IMR-90 (cell line): ENCODE data around the gene DOCK9. TPM values are rescaled to one million over a fixed set of nuclear protein-coding genes. Genes with fewer than 3 reads are reported as not detected.

ENCODE experiments used
- ATAC-seq: fragments of 200-7000 bp; cut with Tn5 transposase; 2 replicates; pipeline ENCODE4 v1.9.1; 2020; ENCODE audit warnings: low read depth, mild to moderate bottlenecking, moderate library complexity
- BruUV-seq: library from RNA; stranded (reverse); fragments of 400-500 nt; replicated peaks from 2 replicates; lab custom pipeline; 2021; lab: Mats Ljungman, UMichigan
- CTCF ChIA-PET: fragments of 300-600 bp; formaldehyde crosslinking; extraction: SDS; loops from one replicate; lab custom pipeline; 2021; ENCODE audit warnings: antibody characterized with exemption; lab: Yijun Ruan, JAX
- POLR2A ChIA-PET: fragments of 300-600 bp; sonication (Branson Sonifier 250); formaldehyde crosslinking; loops from one replicate; lab custom pipeline; 2022; ENCODE audit warnings: antibody characterized with exemption; ENCODE audit not compliant: unreplicated experiment; lab: Charles Lee
- DNase-seq: peaks from one replicate; pipeline ENCODE4 v3.0.0; 2013
- H2AFZ ChIP-seq: replicated peaks from 2 replicates; pipeline ENCODE3; 2013; ENCODE audit warnings: low read length, mild to moderate bottlenecking; ENCODE audit not compliant: poor library complexity
- H2AK5ac ChIP-seq: 2 replicates; pipeline ENCODE4 v1.6.1; 2013; ENCODE audit warnings: low read depth, low read length, inconsistent platforms
- H2AK9ac ChIP-seq: replicated peaks from 2 replicates; pipeline ENCODE3; 2013; ENCODE audit warnings: mild to moderate bottlenecking, low read depth, low read length, moderate library complexity; ENCODE audit not compliant: poor library complexity
- H2BK120ac ChIP-seq: 2 replicates; pipeline ENCODE4 v1.6.1; 2013; ENCODE audit warnings: low read depth, low read length, inconsistent platforms
- H2BK15ac ChIP-seq: 3 replicates; pipeline ENCODE4 v1.6.1; 2013; ENCODE audit warnings: low read depth, low read length, inconsistent platforms
- H2BK20ac ChIP-seq: 2 replicates; pipeline ENCODE4 v1.6.1; 2013; ENCODE audit warnings: low read depth, mild to moderate bottlenecking, inconsistent platforms, low read length, moderate library complexity
- H2BK5ac ChIP-seq: 2 replicates; pipeline ENCODE4 v1.6.1; 2013; ENCODE audit warnings: mild to moderate bottlenecking, low read depth, low read length, inconsistent platforms; ENCODE audit not compliant: poor library complexity, severe bottlenecking
- H3K14ac ChIP-seq: replicated peaks from 2 replicates; pipeline ENCODE4 v1.6.1; 2013; ENCODE audit warnings: low read depth, low read length, inconsistent platforms
- H3K18ac ChIP-seq: 2 replicates; pipeline ENCODE4 v1.6.1; 2013; ENCODE audit warnings: low read depth, low read length, control low read depth
- H3K23ac ChIP-seq: 2 replicates; pipeline ENCODE4 v1.6.1; 2013; ENCODE audit warnings: low read depth, low read length, inconsistent platforms
- H3K27ac ChIP-seq: 2 replicates; pipeline ENCODE4 v1.5.1; 2013; ENCODE audit warnings: mild to moderate bottlenecking, control low read depth, low read length; ENCODE audit not compliant: insufficient read depth
- H3K27me3 ChIP-seq: 2 replicates; pipeline ENCODE4 v1.6.1; 2013; ENCODE audit warnings: low read length; ENCODE audit not compliant: control insufficient read depth, insufficient read depth
- H3K36me3 ChIP-seq: 2 replicates; pipeline ENCODE4 v1.6.1; 2013; ENCODE audit warnings: low read length, mixed read lengths; ENCODE audit not compliant: control insufficient read depth, insufficient read depth
- H3K4ac ChIP-seq: 2 replicates; pipeline ENCODE4 v1.6.1; 2013; ENCODE audit warnings: low read depth, low read length, inconsistent platforms
- H3K4me1 ChIP-seq: 2 replicates; pipeline ENCODE4 v1.6.1; 2013; ENCODE audit warnings: low read length, mixed read lengths; ENCODE audit not compliant: control insufficient read depth, insufficient read depth
- H3K4me2 ChIP-seq: 2 replicates; pipeline ENCODE4 v1.6.1; 2013; ENCODE audit warnings: low read depth, mild to moderate bottlenecking, control low read depth, low read length, moderate library complexity
- H3K4me3 ChIP-seq: 2 replicates; pipeline ENCODE4 v1.5.1; 2013; ENCODE audit warnings: low read depth, mild to moderate bottlenecking, control low read depth, low read length, moderate library complexity; ENCODE audit not compliant: insufficient read depth
- H3K56ac ChIP-seq: 2 replicates; pipeline ENCODE4 v1.6.1; 2013; ENCODE audit warnings: low read length, inconsistent platforms; ENCODE audit not compliant: insufficient read depth; ENCODE audit errors: extremely low read depth
- H3K79me1 ChIP-seq, 2 experiments: 2 replicates each; pipeline ENCODE4 v1.6.1; 2013; ENCODE audit warnings: low read length in 2 of 2, inconsistent platforms in 1 of 2, low read depth in 1 of 2
- H3K9ac ChIP-seq: 2 replicates; pipeline ENCODE4 v1.6.1; 2013; ENCODE audit warnings: low read depth, low read length, control low read depth
- H3K9me1 ChIP-seq: 2 replicates; pipeline ENCODE4 v1.6.1; 2013; ENCODE audit warnings: low read length, inconsistent platforms; ENCODE audit not compliant: insufficient read depth
- H3K9me3 ChIP-seq: 2 replicates; pipeline ENCODE4 v1.6.1; 2013; ENCODE audit warnings: low read length; ENCODE audit not compliant: control insufficient read depth, insufficient read depth
- H4K20me1 ChIP-seq: 2 replicates; pipeline ENCODE4 v1.6.1; 2013; ENCODE audit warnings: low read length, inconsistent platforms; ENCODE audit not compliant: insufficient read depth
- H4K5ac ChIP-seq: 2 replicates; pipeline ENCODE4 v1.6.1; 2013; ENCODE audit warnings: mild to moderate bottlenecking, low read depth, low read length, control low read depth
- H4K8ac ChIP-seq, 2 experiments: 2 replicates each; pipeline ENCODE4 v1.6.1; 2013; ENCODE audit warnings: low read depth in 2 of 2, low read length in 2 of 2, control low read depth in 1 of 2, inconsistent platforms in 1 of 2
- H4K91ac ChIP-seq: 2 replicates; pipeline ENCODE4 v1.6.1; 2013; ENCODE audit warnings: low read depth, low read length, inconsistent platforms; ENCODE audit not compliant: insufficient read depth
- BHLHE40 ChIP-seq: fragments of 150-350 bp; IDR thresholded peaks from 2 replicates; pipeline ENCODE4 v1.6.1; 2016; ENCODE audit warnings: mild to moderate bottlenecking, low read depth, low read length
- CEBPB ChIP-seq: IDR thresholded peaks from 2 replicates; pipeline ENCODE4 v1.6.1; 2012; ENCODE audit warnings: low read depth, low read length, improper control_type of control experiment
- CHD1 ChIP-seq: IDR thresholded peaks from 2 replicates; pipeline ENCODE4 v1.6.1; 2012; ENCODE audit warnings: low read depth, low read length, improper control_type of control experiment
- FOS ChIP-seq: fragments of 150-350 bp; IDR thresholded peaks from 2 replicates; pipeline ENCODE4 v1.6.1; 2016; ENCODE audit warnings: low read depth, low read length
- MAFK ChIP-seq: IDR thresholded peaks from 2 replicates; pipeline ENCODE4 v1.6.1; 2012; ENCODE audit warnings: low read depth, low read length, improper control_type of control experiment
- MAZ ChIP-seq: IDR thresholded peaks from 2 replicates; pipeline ENCODE4 v1.6.1; 2012; ENCODE audit warnings: low read depth, mild to moderate bottlenecking, low read length, improper control_type of control experiment, moderate library complexity, borderline replicate concordance
- MXI1 ChIP-seq: IDR thresholded peaks from 2 replicates; pipeline ENCODE4 v1.6.1; 2012; ENCODE audit warnings: low read depth, mild to moderate bottlenecking, low read length, moderate library complexity, borderline replicate concordance
- NFE2L2 ChIP-seq: fragments of 150-350 bp; IDR thresholded peaks from 2 replicates; pipeline ENCODE4 v1.6.1; 2016; ENCODE audit warnings: low read depth, mild to moderate bottlenecking, low read length
- POLR2A ChIP-seq: IDR thresholded peaks from 2 replicates; pipeline ENCODE4 v1.6.1; 2012; ENCODE audit warnings: mild to moderate bottlenecking, low read depth, low read length
- RAD21 ChIP-seq: IDR thresholded peaks from 2 replicates; pipeline ENCODE4 v1.6.1; 2012; ENCODE audit warnings: low read length, improper control_type of control experiment
- RCOR1 ChIP-seq: IDR thresholded peaks from 2 replicates; pipeline ENCODE4 v1.6.1; 2012; ENCODE audit warnings: mild to moderate bottlenecking, low read length, improper control_type of control experiment; ENCODE audit not compliant: insufficient replicate concordance
- RFX5 ChIP-seq: IDR thresholded peaks from 2 replicates; pipeline ENCODE4 v1.8.0; 2012; ENCODE audit warnings: low read depth, mild to moderate bottlenecking, low read length, moderate library complexity
- SMC3 ChIP-seq: fragments of 150-350 bp; IDR thresholded peaks from 2 replicates; pipeline ENCODE4 v1.6.1; 2016; ENCODE audit warnings: low read depth, mild to moderate bottlenecking, antibody characterized with exemption, low read length, moderate library complexity
- WGBS, 2 experiments: methylation state at CpG; one replicate each; pipeline versions ENCODE4 v1.1.5 to v1.1.7; 2013; ENCODE audit warnings: missing lambda C conversion rate in 2 of 2; ENCODE audit not compliant: insufficient read length in 1 of 2; ENCODE audit errors: extremely low coverage in 2 of 2; 5-methylcytosine and 5-hydroxymethylcytosine counted together
- dilution Hi-C: fragments of 300-500 bp; cut with HindIII; formaldehyde crosslinking; loops from one replicate; pipeline ENCODE4 v1.14.3; 2018; ENCODE audit warnings: low sequenced_read_pairs; ENCODE audit not compliant: unreplicated experiment
- in situ Hi-C: fragments of 300-500 bp; cut with MboI; formaldehyde crosslinking; loops from 3 replicates; pipeline ENCODE4 v1.14.3; 2019; ENCODE audit warnings: low sequenced_read_pairs, inconsistent platforms, mixed read lengths
- intact Hi-C: fragments of 100-400 bp; cut with micrococcal nuclease; formaldehyde crosslinking; loops from 2 replicates; pipeline ENCODE4 v1.10.0; 2022
- polyA plus RNA-seq, 3 experiments: library from polyadenylated mRNA; depleted of rRNA; stranded (reverse); fragments of >200 nt; gene quantifications; 2 replicates each; pipeline ENCODE4 v1.2.3, GENCODE V29; 2012; ENCODE audit warnings: low replicate concordance in 1 of 3
- total RNA-seq: library from RNA; depleted of rRNA; stranded (reverse); fragments of >200 nt; gene quantifications from 2 replicates; pipeline ENCODE4 v1.2.3, GENCODE V29; 2012
- TF ChIP-seq, protein P1 (sequence below): fragments of 150-350 bp; IDR thresholded peaks from 2 replicates; pipeline ENCODE4 v1.6.1; 2016; ENCODE audit warnings: low read depth, mild to moderate bottlenecking, low read length, moderate library complexity, borderline replicate concordance
- TF ChIP-seq, protein P2 (sequence below): conservative IDR thresholded peaks from 2 replicates; pipeline ENCODE4 v1.5.1; 2012; ENCODE audit warnings: mild to moderate bottlenecking, low read depth, low read length, improper control_type of control experiment
- TF ChIP-seq, protein P3 (sequence below): fragments of 150-350 bp; IDR thresholded peaks from 2 replicates; pipeline ENCODE4 v1.6.1; 2017; ENCODE audit warnings: mild to moderate bottlenecking, antibody characterized with exemption, low read length, low read depth

The DOCK9 gene
- total and polyA plus RNA-seq, 2 of the 4 experiments (the other 2 are of a cell fraction), result 4.8 to 7.2 TPM

DNA sequence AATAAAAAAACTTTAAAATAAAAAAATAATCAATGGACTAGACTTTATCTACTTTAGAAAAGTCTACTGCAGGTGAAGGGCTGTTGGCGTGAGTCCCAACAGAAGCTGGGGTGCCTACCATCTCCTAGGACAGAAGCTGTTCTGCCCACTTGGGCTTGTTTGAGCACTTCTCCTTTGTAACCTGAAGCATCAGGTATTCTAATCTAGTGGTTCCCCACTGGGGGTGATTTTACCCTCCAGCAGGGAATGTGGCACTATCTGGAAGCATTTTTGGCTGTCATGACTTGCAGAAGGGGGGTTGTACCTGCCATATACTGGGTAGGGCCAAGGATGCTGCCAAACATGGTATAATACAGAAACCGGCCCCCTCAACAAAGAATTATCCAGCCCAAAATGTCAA is 16.2 kb upstream of the DOCK9 start:
- H3K9me3 ChIP-seq, result no peaks in the 10 kb centered on the region
- no peaks in the 10 kb centered on the region for H3K4me1 ChIP-seq
- H3K4me3 ChIP-seq, result no peak overlapping the region
- H2AK9ac ChIP-seq, result no peak overlapping the region
- in situ Hi-C loops, result no loop called here
- H3K79me1 ChIP-seq, result peaks cover 0 to 12% of the 10 kb centered on the region in 2 experiments; a peak in 2 of 4 replicates
- H2AFZ ChIP-seq, result no peak overlapping the region
- H2BK15ac ChIP-seq, result no peak overlapping the region
- CTCF ChIA-PET, result interaction anchor here (1.0 kb wide), 1 partner anchor 40 kb away, joined by 3 read pairs; no protein-coding TSS in a partner anchor
- no peak overlapping the region for H4K5ac ChIP-seq
- H3K4ac ChIP-seq, result no peak overlapping the region
- H3K9ac ChIP-seq, result no peak overlapping the region
- TF ChIP-seq POLR2A (no peak), FOS (no peak), NFE2L2 (no peak), RFX5 (no peak), CHD1 (no peak), RAD21 (no peak), CEBPB (no peak), MXI1 (no peak), RCOR1 (no peak), MAZ (no peak), SMC3 (no peak), BHLHE40 (no peak), MAFK (no peak)
- TF ChIP-seq, protein P1, sequence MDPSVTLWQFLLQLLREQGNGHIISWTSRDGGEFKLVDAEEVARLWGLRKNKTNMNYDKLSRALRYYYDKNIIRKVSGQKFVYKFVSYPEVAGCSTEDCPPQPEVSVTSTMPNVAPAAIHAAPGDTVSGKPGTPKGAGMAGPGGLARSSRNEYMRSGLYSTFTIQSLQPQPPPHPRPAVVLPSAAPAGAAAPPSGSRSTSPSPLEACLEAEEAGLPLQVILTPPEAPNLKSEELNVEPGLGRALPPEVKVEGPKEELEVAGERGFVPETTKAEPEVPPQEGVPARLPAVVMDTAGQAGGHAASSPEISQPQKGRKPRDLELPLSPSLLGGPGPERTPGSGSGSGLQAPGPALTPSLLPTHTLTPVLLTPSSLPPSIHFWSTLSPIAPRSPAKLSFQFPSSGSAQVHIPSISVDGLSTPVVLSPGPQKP, result no peak
- TF ChIP-seq, protein P2, sequence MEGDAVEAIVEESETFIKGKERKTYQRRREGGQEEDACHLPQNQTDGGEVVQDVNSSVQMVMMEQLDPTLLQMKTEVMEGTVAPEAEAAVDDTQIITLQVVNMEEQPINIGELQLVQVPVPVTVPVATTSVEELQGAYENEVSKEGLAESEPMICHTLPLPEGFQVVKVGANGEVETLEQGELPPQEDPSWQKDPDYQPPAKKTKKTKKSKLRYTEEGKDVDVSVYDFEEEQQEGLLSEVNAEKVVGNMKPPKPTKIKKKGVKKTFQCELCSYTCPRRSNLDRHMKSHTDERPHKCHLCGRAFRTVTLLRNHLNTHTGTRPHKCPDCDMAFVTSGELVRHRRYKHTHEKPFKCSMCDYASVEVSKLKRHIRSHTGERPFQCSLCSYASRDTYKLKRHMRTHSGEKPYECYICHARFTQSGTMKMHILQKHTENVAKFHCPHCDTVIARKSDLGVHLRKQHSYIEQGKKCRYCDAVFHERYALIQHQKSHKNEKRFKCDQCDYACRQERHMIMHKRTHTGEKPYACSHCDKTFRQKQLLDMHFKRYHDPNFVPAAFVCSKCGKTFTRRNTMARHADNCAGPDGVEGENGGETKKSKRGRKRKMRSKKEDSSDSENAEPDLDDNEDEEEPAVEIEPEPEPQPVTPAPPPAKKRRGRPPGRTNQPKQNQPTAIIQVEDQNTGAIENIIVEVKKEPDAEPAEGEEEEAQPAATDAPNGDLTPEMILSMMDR, result no peak
- TF ChIP-seq, protein P3, sequence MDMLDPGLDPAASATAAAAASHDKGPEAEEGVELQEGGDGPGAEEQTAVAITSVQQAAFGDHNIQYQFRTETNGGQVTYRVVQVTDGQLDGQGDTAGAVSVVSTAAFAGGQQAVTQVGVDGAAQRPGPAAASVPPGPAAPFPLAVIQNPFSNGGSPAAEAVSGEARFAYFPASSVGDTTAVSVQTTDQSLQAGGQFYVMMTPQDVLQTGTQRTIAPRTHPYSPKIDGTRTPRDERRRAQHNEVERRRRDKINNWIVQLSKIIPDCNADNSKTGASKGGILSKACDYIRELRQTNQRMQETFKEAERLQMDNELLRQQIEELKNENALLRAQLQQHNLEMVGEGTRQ, result no peak
- no peaks in the 10 kb centered on the region; the same call in 1 of the 2 replicates for H3K27me3 ChIP-seq
- dilution Hi-C loops, result no loop called here
- H3K4me2 ChIP-seq, result no peak overlapping the region
- H3K56ac ChIP-seq, result no peak overlapping the region
- H2BK120ac ChIP-seq, result no peak overlapping the region
- BruUV-seq, result no TSS peak
- H3K36me3 ChIP-seq, result no peaks in the 10 kb centered on the region
- H4K8ac ChIP-seq, result no peak overlapping the region
- no peaks in the 10 kb centered on the region for H4K20me1 ChIP-seq
- H2BK20ac ChIP-seq, result no peak overlapping the region
- no peak for ATAC-seq
- H3K14ac ChIP-seq, result no peak overlapping the region
- H3K27ac ChIP-seq, result no peak overlapping the region
- 0 out of 2 replicates have a peak, but pooled peaks cover 7% of the 10 kb centered on the region for H3K9me1 ChIP-seq
- no peak overlapping the region for H4K91ac ChIP-seq
- intact Hi-C loops, result no loop called here
- no peak overlapping the region for H3K18ac ChIP-seq
- no peak overlapping the region for H2BK5ac ChIP-seq
- H2AK5ac ChIP-seq, result no peak overlapping the region
- DNase-seq, result no peak
- H3K23ac ChIP-seq, result no peak overlapping the region
- POLR2A ChIA-PET, result no interaction called here
- no CpG with 5 or more reads among the region's 2 CpGs for WGBS, 2 experiments
